OCI-LY3 (cell line): ENCODE results near the gene ELOVL2.
"Not testable (repeated sequence)": the region's sequence is repeated elsewhere in the genome, so short reads cannot be mapped to it uniquely, and the experiment has no call there.

Experiments used
- H2AFZ ChIP-seq: fragments of 200-600, 300-600 bp; shearing (Covaris generic); 2 replicates; pipeline ENCODE4 v1.6.0; 2014; ENCODE audit warnings: antibody characterized with exemption, low read depth, low read length
- H3K27ac ChIP-seq: fragments of 200-600, 300-600 bp; sonication (generic); 2 replicates; pipeline ENCODE4 v1.5.1; 2014; ENCODE audit warnings: mild to moderate bottlenecking, low read length, moderate library complexity, mixed read lengths
- H3K27me3 ChIP-seq: fragments of 200-600, 300-600 bp; sonication (generic); 2 replicates; pipeline ENCODE4 v1.6.1; 2014; ENCODE audit warnings: low read depth, low read length, mixed read lengths
- H3K36me3 ChIP-seq: fragments of 200-600, 300-600 bp; sonication (generic); replicated peaks from 2 replicates; pipeline ENCODE3; 2014; ENCODE audit warnings: low read depth, low read length, mixed read lengths
- H3K4me1 ChIP-seq: fragments of 300-600, 200-600 bp; sonication (generic); 2 replicates; pipeline ENCODE4 v1.6.1; 2014; ENCODE audit warnings: low read length, mixed read lengths
- H3K4me2 ChIP-seq: fragments of 200-600, 300-600 bp; sonication (generic); 2 replicates; pipeline ENCODE4 v1.6.1; 2014; ENCODE audit warnings: low read length, mixed read lengths
- H3K4me3 ChIP-seq: fragments of 300-600, 200-600 bp; sonication (generic); 2 replicates; pipeline ENCODE4 v1.5.1; 2014; ENCODE audit warnings: antibody characterized with exemption, mild to moderate bottlenecking, low read length, moderate library complexity
- H3K79me2 ChIP-seq: fragments of 300-600, 200-600 bp; shearing (Covaris generic); 2 replicates; pipeline ENCODE4 v1.6.1; 2014; ENCODE audit warnings: mild to moderate bottlenecking, low read length, mixed read lengths
- H3K9ac ChIP-seq: fragments of 300-600, 200-600 bp; shearing (Covaris generic); 2 replicates; pipeline ENCODE4 v1.6.0; 2014; ENCODE audit warnings: mild to moderate bottlenecking, low read length, moderate library complexity
- H3K9me3 ChIP-seq: fragments of 200-600, 300-600 bp; shearing (Covaris generic); 2 replicates; pipeline ENCODE4 v1.6.1; 2014; ENCODE audit warnings: low read length, mixed read lengths; ENCODE audit not compliant: insufficient read depth
- H4K20me1 ChIP-seq: fragments of 200-600, 300-600 bp; sonication (generic); 2 replicates; pipeline ENCODE4 v1.6.1; 2016; ENCODE audit warnings: low read length, mixed read lengths; ENCODE audit not compliant: insufficient read depth
- CTCF ChIP-seq: fragments of 200-600, 300-600 bp; sonication (generic); IDR thresholded peaks from 2 replicates; pipeline ENCODE4 v1.5.1; 2014; ENCODE audit warnings: antibody characterized with exemption, low read length, low read depth
- EZH2phosphoT487 ChIP-seq: fragments of 200-600 bp; shearing (Covaris generic); IDR thresholded peaks from 2 replicates; pipeline ENCODE4 v1.6.1; 2018; ENCODE audit warnings: antibody characterized with exemption, mixed run types, low read depth

ELOVL2 gene

GRCh38 chr6:11008821-11009220, 35.3 kb downstream of the ELOVL2 start:
- Histone ChIP-seq H3K4me2 (no peak overlapping the region), H2AFZ (no peak overlapping the region), H3K79me2 (no peaks in the 10 kb centered on the region), H3K4me3 (no peak overlapping the region), H3K27ac (no peak overlapping the region), H3K4me1 (peaks cover 9% of the 10 kb centered on the region), H4K20me1 (no peaks in the 10 kb centered on the region), H3K27me3 (no peaks in the 10 kb centered on the region), H3K9me3 (no peaks in the 10 kb centered on the region), H3K36me3 (no peaks in the 10 kb centered on the region), H3K9ac (no peak overlapping the region)
- no peak for TF ChIP-seq CTCF

- no peak for TF ChIP-seq CTCF
- TF ChIP-seq EZH2phosphoT487: no peak
- Histone ChIP-seq H3K27ac (no peak overlapping the region), H3K4me3 (no peak overlapping the region), H3K4me1 (peaks cover 9% of the 10 kb centered on the region), H2AFZ (no peak overlapping the region), H3K79me2 (no peaks in the 10 kb centered on the region), H3K36me3 (no peaks in the 10 kb centered on the region), H3K4me2 (peak overlapping the region; percentile 49; the same call in 1 of the 2 replicates), H3K9ac (no peak overlapping the region), H3K27me3 (no peaks in the 10 kb centered on the region), H4K20me1 (no peaks in the 10 kb centered on the region), H3K9me3 (no peaks in the 10 kb centered on the region)
Measured at GRCh38 chr6:11007715-11008608, 36.1 kb downstream of the ELOVL2 start.

- H3K27me3 ChIP-seq: peaks cover 7% of the 10 kb centered on the region; the same call in 1 of the 2 replicates
- H3K27ac ChIP-seq: no peak overlapping the region
- no peaks in the 10 kb centered on the region for H3K36me3 ChIP-seq
- TF ChIP-seq EZH2phosphoT487 (no peak), CTCF (no peak)
- peaks cover 9% of the 10 kb centered on the region for H3K4me1 ChIP-seq
- H3K9me3 ChIP-seq: no peaks in the 10 kb centered on the region
- no peak overlapping the region for H3K9ac ChIP-seq
- H3K4me2 ChIP-seq: no peak overlapping the region
- no peak overlapping the region for H3K4me3 ChIP-seq
- no peaks in the 10 kb centered on the region for H3K79me2 ChIP-seq
- H4K20me1 ChIP-seq: no peaks in the 10 kb centered on the region
- H2AFZ ChIP-seq: no peak overlapping the region
Measured at GRCh38 chr6:11006061-11006460, 38.0 kb downstream of the ELOVL2 start.

- not testable (repeated sequence) for H3K9ac ChIP-seq, H3K9me3 ChIP-seq, H2AFZ ChIP-seq, H3K36me3 ChIP-seq, H3K4me1 ChIP-seq, H3K4me2 ChIP-seq, H4K20me1 ChIP-seq, H3K79me2 ChIP-seq, H3K27ac ChIP-seq, H3K27me3 ChIP-seq, H3K4me3 ChIP-seq
Measured at GRCh38 chr6:11003297-11003696, 40.8 kb downstream of the ELOVL2 start.
